Loucy (cell line): ENCODE data around the gene FBXW12.

Experiments used
- H2AFZ ChIP-seq: fragments of 200-600 bp; sonication (generic); 2 replicates; pipeline ENCODE4 v1.6.0; 2016; ENCODE audit warnings: antibody characterized with exemption, mild to moderate bottlenecking, low read length, moderate library complexity
- H3F3A ChIP-seq: fragments of 200-600 bp; 2 replicates; pipeline ENCODE4 v1.6.0; 2016; ENCODE audit warnings: antibody characterized with exemption, low read depth, mild to moderate bottlenecking
- H3K27me3 ChIP-seq: fragments of 200-600 bp; sonication (generic); 2 replicates; pipeline ENCODE4 v1.6.1; 2014; ENCODE audit warnings: low read length, mild to moderate bottlenecking; ENCODE audit not compliant: insufficient read depth, poor library complexity, severe bottlenecking
- H3K36me3 ChIP-seq: fragments of 200-600 bp; sonication (generic); 2 replicates; pipeline ENCODE4 v1.6.1; 2016; ENCODE audit warnings: low read length; ENCODE audit not compliant: insufficient read depth
- H3K4me1 ChIP-seq: fragments of 200-600 bp; sonication (generic); 2 replicates; pipeline ENCODE4 v1.5.1; 2014; ENCODE audit warnings: low read length, mild to moderate bottlenecking; ENCODE audit not compliant: insufficient read depth, poor library complexity, severe bottlenecking
- H3K4me2 ChIP-seq: fragments of 200-600 bp; sonication (generic); 2 replicates; pipeline ENCODE4 v1.6.0; 2014; ENCODE audit warnings: antibody characterized with exemption, low read length, low read depth, mild to moderate bottlenecking; ENCODE audit not compliant: poor library complexity, severe bottlenecking
- H3K4me3 ChIP-seq: fragments of 200-600 bp; sonication (generic); 2 replicates; pipeline ENCODE4 v1.5.1; 2014; ENCODE audit warnings: low read length, mild to moderate bottlenecking, mixed read lengths; ENCODE audit not compliant: poor library complexity, severe bottlenecking
- H3K79me2 ChIP-seq: fragments of 200-600 bp; sonication (generic); 2 replicates; pipeline ENCODE4 v1.6.1; 2014; ENCODE audit warnings: low read length; ENCODE audit not compliant: insufficient read depth
- H3K9ac ChIP-seq: fragments of 200-600 bp; sonication (generic); 2 replicates; pipeline ENCODE4 v1.6.0; 2014; ENCODE audit warnings: mild to moderate bottlenecking, low read depth, low read length, moderate library complexity; ENCODE audit not compliant: poor library complexity, severe bottlenecking
- H3K9me2 ChIP-seq: fragments of 200-600 bp; sonication (generic); replicated peaks from 2 replicates; pipeline ENCODE4 v1.6.1; 2016; ENCODE audit warnings: low read depth, low read length, mixed read lengths
- H3K9me3 ChIP-seq: fragments of 200-600 bp; sonication (generic); 2 replicates; pipeline ENCODE4 v1.6.1; 2014; ENCODE audit warnings: mild to moderate bottlenecking, antibody characterized with exemption, low read length, low read depth; ENCODE audit not compliant: insufficient read depth
- H4K20me1 ChIP-seq: fragments of 200-600 bp; sonication (generic); 2 replicates; pipeline ENCODE4 v1.6.0; 2014; ENCODE audit warnings: antibody characterized with exemption, low read length, mild to moderate bottlenecking; ENCODE audit not compliant: insufficient read depth, poor library complexity, severe bottlenecking
- CTCF ChIP-seq: fragments of 200-600 bp; sonication (generic); conservative IDR thresholded peaks from 2 replicates; pipeline ENCODE4 v1.5.1; 2014; ENCODE audit warnings: mild to moderate bottlenecking, antibody characterized with exemption, low read length
- EZH2phosphoT487 ChIP-seq: fragments of 200-600 bp; IDR thresholded peaks from 2 replicates; pipeline ENCODE4 v1.6.1; 2018; ENCODE audit warnings: antibody characterized with exemption, mild to moderate bottlenecking, moderate library complexity, borderline replicate concordance

The FBXW12 gene

GRCh38 chr3:48411041-48411588 is 39.1 kb downstream of the FBXW12 start:
- Histone ChIP-seq H3K4me2 (no peak overlapping the region), H3K4me3 (no peak overlapping the region), H3K4me1 (peaks cover 15% of the 10 kb centered on the region), H3K27me3 (no peaks in the 10 kb centered on the region), H3K36me3 (peaks cover 76% of the 10 kb centered on the region; the same call in 1 of the 2 replicates), H3K9me3 (no peaks in the 10 kb centered on the region), H3F3A (no peaks in the 10 kb centered on the region), H4K20me1 (no peaks in the 10 kb centered on the region), H3K9ac (no peak overlapping the region), H3K9me2 (no peaks in the 10 kb centered on the region), H3K79me2 (no peaks in the 10 kb centered on the region), H2AFZ (no peak overlapping the region)
- TF ChIP-seq EZH2phosphoT487 (no peak), CTCF (no peak)

GRCh38 chr3:48411606-48412374 is 39.8 kb downstream of the FBXW12 start:
- H2AFZ ChIP-seq, result no peak overlapping the region
- no peak overlapping the region for H3K4me2 ChIP-seq
- H3K27me3 ChIP-seq, result no peaks in the 10 kb centered on the region
- no peak overlapping the region for H3K4me3 ChIP-seq
- H4K20me1 ChIP-seq, result no peaks in the 10 kb centered on the region
- no peaks in the 10 kb centered on the region for H3F3A ChIP-seq
- H3K9ac ChIP-seq, result no peak overlapping the region
- TF ChIP-seq CTCF (no peak), EZH2phosphoT487 (no peak)
- peaks cover 69% of the 10 kb centered on the region; the same call in 1 of the 2 replicates for H3K36me3 ChIP-seq
- H3K4me1 ChIP-seq, result peaks cover 8% of the 10 kb centered on the region
- no peaks in the 10 kb centered on the region for H3K9me3 ChIP-seq
- no peaks in the 10 kb centered on the region for H3K79me2 ChIP-seq
- no peaks in the 10 kb centered on the region for H3K9me2 ChIP-seq

- no peak overlapping the region for H2AFZ ChIP-seq
- no peaks in the 10 kb centered on the region for H3K27me3 ChIP-seq
- H3F3A ChIP-seq, result no peaks in the 10 kb centered on the region
- peaks cover 69% of the 10 kb centered on the region; the same call in 1 of the 2 replicates for H3K36me3 ChIP-seq
- H4K20me1 ChIP-seq, result no peaks in the 10 kb centered on the region
- no peak overlapping the region for H3K9ac ChIP-seq
- TF ChIP-seq CTCF (no peak), EZH2phosphoT487 (no peak)
- H3K4me3 ChIP-seq, result no peak overlapping the region
- no peaks in the 10 kb centered on the region for H3K79me2 ChIP-seq
- peaks cover 1% of the 10 kb centered on the region for H3K4me1 ChIP-seq
- H3K9me2 ChIP-seq, result no peaks in the 10 kb centered on the region
- no peak overlapping the region for H3K4me2 ChIP-seq
- no peaks in the 10 kb centered on the region for H3K9me3 ChIP-seq
Measured at GRCh38 chr3:48412375-48413001, 40.5 kb downstream of the FBXW12 start.
